Loucy (cell line): ENCODE results near the gene COL2A1.

Source experiments
- H2AFZ ChIP-seq: fragments of 200-600 bp; sonication (generic); 2 replicates; pipeline ENCODE4 v1.6.0; 2016; ENCODE audit warnings: antibody characterized with exemption, mild to moderate bottlenecking, low read length, moderate library complexity
- H3F3A ChIP-seq: fragments of 200-600 bp; 2 replicates; pipeline ENCODE4 v1.6.0; 2016; ENCODE audit warnings: antibody characterized with exemption, low read depth, mild to moderate bottlenecking
- H3K27me3 ChIP-seq: fragments of 200-600 bp; sonication (generic); 2 replicates; pipeline ENCODE4 v1.6.1; 2014; ENCODE audit warnings: low read length, mild to moderate bottlenecking; ENCODE audit not compliant: insufficient read depth, poor library complexity, severe bottlenecking
- H3K36me3 ChIP-seq: fragments of 200-600 bp; sonication (generic); 2 replicates; pipeline ENCODE4 v1.6.1; 2016; ENCODE audit warnings: low read length; ENCODE audit not compliant: insufficient read depth
- H3K4me1 ChIP-seq: fragments of 200-600 bp; sonication (generic); 2 replicates; pipeline ENCODE4 v1.5.1; 2014; ENCODE audit warnings: low read length, mild to moderate bottlenecking; ENCODE audit not compliant: insufficient read depth, poor library complexity, severe bottlenecking
- H3K4me2 ChIP-seq: fragments of 200-600 bp; sonication (generic); 2 replicates; pipeline ENCODE4 v1.6.0; 2014; ENCODE audit warnings: antibody characterized with exemption, low read length, low read depth, mild to moderate bottlenecking; ENCODE audit not compliant: poor library complexity, severe bottlenecking
- H3K4me3 ChIP-seq: fragments of 200-600 bp; sonication (generic); 2 replicates; pipeline ENCODE4 v1.5.1; 2014; ENCODE audit warnings: low read length, mild to moderate bottlenecking, mixed read lengths; ENCODE audit not compliant: poor library complexity, severe bottlenecking
- H3K79me2 ChIP-seq: fragments of 200-600 bp; sonication (generic); 2 replicates; pipeline ENCODE4 v1.6.1; 2014; ENCODE audit warnings: low read length; ENCODE audit not compliant: insufficient read depth
- H3K9ac ChIP-seq: fragments of 200-600 bp; sonication (generic); 2 replicates; pipeline ENCODE4 v1.6.0; 2014; ENCODE audit warnings: mild to moderate bottlenecking, low read depth, low read length, moderate library complexity; ENCODE audit not compliant: poor library complexity, severe bottlenecking
- H3K9me2 ChIP-seq: fragments of 200-600 bp; sonication (generic); replicated peaks from 2 replicates; pipeline ENCODE4 v1.6.1; 2016; ENCODE audit warnings: low read depth, low read length, mixed read lengths
- H3K9me3 ChIP-seq: fragments of 200-600 bp; sonication (generic); 2 replicates; pipeline ENCODE4 v1.6.1; 2014; ENCODE audit warnings: mild to moderate bottlenecking, antibody characterized with exemption, low read length, low read depth; ENCODE audit not compliant: insufficient read depth
- H4K20me1 ChIP-seq: fragments of 200-600 bp; sonication (generic); 2 replicates; pipeline ENCODE4 v1.6.0; 2014; ENCODE audit warnings: antibody characterized with exemption, low read length, mild to moderate bottlenecking; ENCODE audit not compliant: insufficient read depth, poor library complexity, severe bottlenecking
- CTCF ChIP-seq: fragments of 200-600 bp; sonication (generic); conservative IDR thresholded peaks from 2 replicates; pipeline ENCODE4 v1.5.1; 2014; ENCODE audit warnings: mild to moderate bottlenecking, antibody characterized with exemption, low read length
- EZH2phosphoT487 ChIP-seq: fragments of 200-600 bp; IDR thresholded peaks from 2 replicates; pipeline ENCODE4 v1.6.1; 2018; ENCODE audit warnings: antibody characterized with exemption, mild to moderate bottlenecking, moderate library complexity, borderline replicate concordance

COL2A1 gene

GRCh38 chr12:47986291-47986660 is 18.0 kb downstream of the COL2A1 start:
- Histone ChIP-seq H3K9me3 (no peaks in the 10 kb centered on the region), H3K79me2 (no peaks in the 10 kb centered on the region), H3K4me3 (no peak overlapping the region), H3K27me3 (no peaks in the 10 kb centered on the region), H3K9me2 (no peaks in the 10 kb centered on the region), H3K36me3 (peaks cover 39% of the 10 kb centered on the region; the same call in 1 of the 2 replicates), H3K4me1 (peaks cover 20% of the 10 kb centered on the region), H3K9ac (no peak overlapping the region), H3K4me2 (no peak overlapping the region), H2AFZ (no peak overlapping the region), H3F3A (no peaks in the 10 kb centered on the region), H4K20me1 (no peaks in the 10 kb centered on the region)
- TF ChIP-seq EZH2phosphoT487 (no peak), CTCF (no peak)

- H3K4me2 ChIP-seq: no peak overlapping the region
These were observed 18.5 kb downstream of the COL2A1 start for GRCh38 chr12:47985596-47986290.

GRCh38 chr12:47984331-47984801 is 19.9 kb downstream of the COL2A1 start:
- TF ChIP-seq CTCF: no peak
- TF ChIP-seq EZH2phosphoT487: no peak
- Histone ChIP-seq H3K9me3 (no peaks in the 10 kb centered on the region), H3K27me3 (no peaks in the 10 kb centered on the region), H3K9me2 (no peaks in the 10 kb centered on the region), H3F3A (no peaks in the 10 kb centered on the region), H3K79me2 (no peaks in the 10 kb centered on the region), H3K4me1 (peaks cover 1% of the 10 kb centered on the region), H3K36me3 (peaks cover 44% of the 10 kb centered on the region; the same call in 1 of the 2 replicates), H3K4me3 (no peak overlapping the region), H4K20me1 (no peaks in the 10 kb centered on the region), H3K9ac (no peak overlapping the region), H2AFZ (no peak overlapping the region), H3K4me2 (no peak overlapping the region)

More at GRCh38 chr12:47985596-47986290, 18.5 kb downstream of the COL2A1 start:
- Histone ChIP-seq H2AFZ (no peak overlapping the region), H3K79me2 (no peaks in the 10 kb centered on the region), H4K20me1 (no peaks in the 10 kb centered on the region), H3K36me3 (peaks cover 40% of the 10 kb centered on the region; the same call in 1 of the 2 replicates), H3K9ac (no peak overlapping the region), H3K27me3 (no peaks in the 10 kb centered on the region), H3K4me3 (no peak overlapping the region), H3K4me1 (peaks cover 15% of the 10 kb centered on the region), H3F3A (no peaks in the 10 kb centered on the region), H3K9me2 (no peaks in the 10 kb centered on the region), H3K9me3 (no peaks in the 10 kb centered on the region)
- TF ChIP-seq EZH2phosphoT487 (no peak), CTCF (no peak)
